ENCODE measurements around the gene FBXW8. TPM values are rescaled to one million over a fixed set of nuclear protein-coding genes. Genes with fewer than 3 reads are reported as not detected.

FBXW8 gene
- total RNA-seq, 1 experiment from 2014 or later = 12.1 TPM

DNA sequence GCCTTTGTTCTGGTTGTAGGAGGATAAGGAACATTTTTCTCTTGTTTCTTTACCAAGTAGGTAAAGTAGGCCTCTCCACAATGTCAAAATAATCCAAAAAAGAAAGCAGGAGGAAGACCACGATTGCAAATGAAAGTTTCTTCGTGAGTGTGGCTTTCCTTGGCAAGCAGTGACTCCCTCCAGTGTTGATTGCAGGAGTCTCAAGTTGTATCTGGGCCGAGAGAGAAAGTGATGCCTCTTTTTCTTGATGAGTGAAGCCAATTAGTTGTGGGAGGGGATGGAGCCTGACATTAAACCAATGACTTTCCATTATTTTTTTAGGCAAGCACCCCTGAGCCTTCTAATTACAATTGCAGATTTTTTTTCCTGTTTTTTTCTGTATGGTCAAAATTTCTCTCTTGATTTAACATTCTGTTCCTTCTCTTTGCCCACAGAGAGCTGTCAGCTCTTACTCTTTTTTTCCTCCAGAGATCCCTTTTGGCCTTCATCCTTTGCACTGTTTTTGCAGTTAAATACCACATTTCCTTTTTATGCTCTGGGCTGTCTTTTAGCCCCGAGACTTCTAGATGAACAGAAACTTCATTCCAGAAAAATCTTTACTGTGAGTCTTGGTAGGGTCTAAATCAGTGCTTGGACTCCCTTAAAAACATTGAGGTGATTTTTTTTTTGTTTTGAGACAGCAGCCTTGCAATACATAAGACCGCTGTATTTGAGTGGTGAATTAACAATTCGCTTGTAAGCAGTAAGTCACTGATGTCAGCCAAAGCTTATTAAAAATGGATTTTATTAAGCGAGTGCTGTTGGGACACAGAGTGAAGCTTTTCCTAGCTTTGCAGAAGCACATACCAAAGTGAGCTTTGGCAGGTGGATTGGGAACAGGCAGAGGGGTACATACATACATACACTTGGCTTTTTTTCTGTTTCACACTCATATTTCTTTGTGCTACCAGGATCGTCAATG lies 15.8 kb downstream of the FBXW8 start:
- DNase-seq (no peak), ATAC-seq (no peak)
- H3K9ac ChIP-seq (ENCODE audit: low read length) = no peak overlapping the region
- no peaks in the 10 kb centered on the region for H3K9me2 ChIP-seq (replicated peaks; ENCODE audit: low read length)
- BruUV-seq (replicated peaks) = no TSS peak
- TF ChIP-seq EZH2 (IDR thresholded peaks at IDR 0.05; ENCODE audit: low read length, unreplicated experiment) = no peak
- no peak for TF ChIP-seq CTCF (conservative IDR thresholded peaks at IDR 0.05; ENCODE audit: low read depth, low read length)
- no peak for TF ChIP-seq EZH2phosphoT487 (IDR thresholded peaks at IDR 0.05; ENCODE audit: borderline replicate concordance, low read length)
- H3K79me2 ChIP-seq (ENCODE audit: low read length) = peaks cover 38% of the 10 kb centered on the region
- no peak overlapping the region for H2AFZ ChIP-seq (ENCODE audit: low read length)
- H3K36me3 ChIP-seq (ENCODE audit: low read depth, low read length) = peaks cover 28% of the 10 kb centered on the region
- H3F3A ChIP-seq (ENCODE audit: low read length, unreplicated experiment) = peaks cover 9% of the 10 kb centered on the region
- CTCF ChIA-PET = no interaction called here
- H3K4me3 ChIP-seq (ENCODE audit: low read length) = no peak overlapping the region
- intact Hi-C loops (cut with micrococcal nuclease) = no loop called here
- no peaks in the 10 kb centered on the region for H4K20me1 ChIP-seq (ENCODE audit: low read length)
- H3K27me3 ChIP-seq (ENCODE audit: low read length) = no peaks in the 10 kb centered on the region
- no peak overlapping the region for H3K27ac ChIP-seq (ENCODE audit: low read length)
- POLR2A ChIA-PET (ENCODE audit: unreplicated experiment) = no interaction called here
- H3K4me1 ChIP-seq (ENCODE audit: insufficient read depth, low read length) = peaks cover 22% of the 10 kb centered on the region
- no peak overlapping the region for H3K4me2 ChIP-seq (ENCODE audit: low read length)
- H3K9me3 ChIP-seq (ENCODE audit: low read length) = 0 out of 2 replicates have a peak, but pooled peaks cover 5% of the 10 kb centered on the region

GRCh38 chr12:116927244-116927940 lies 16.6 kb downstream of the FBXW8 start:
- CTCF ChIA-PET = no interaction called here

More at GRCh38 chr12:116927244-116927940, 16.6 kb downstream of the FBXW8 start:
- H3K27me3 ChIP-seq (ENCODE audit: low read length) = no peaks in the 10 kb centered on the region
- H3K36me3 ChIP-seq (ENCODE audit: low read depth, low read length) = peaks cover 35% of the 10 kb centered on the region
- DNase-seq (no peak), ATAC-seq (no peak)
- no peak overlapping the region for H3K4me3 ChIP-seq (ENCODE audit: low read length)
- TF ChIP-seq CTCF (conservative IDR thresholded peaks at IDR 0.05; ENCODE audit: low read depth, low read length) = no peak
- no peak for TF ChIP-seq EZH2phosphoT487 (IDR thresholded peaks at IDR 0.05; ENCODE audit: borderline replicate concordance, low read length)
- no peak for TF ChIP-seq EZH2 (IDR thresholded peaks at IDR 0.05; ENCODE audit: low read length, unreplicated experiment)
- no peaks in the 10 kb centered on the region for H3K9me2 ChIP-seq (replicated peaks; ENCODE audit: low read length)
- H3K9me3 ChIP-seq (ENCODE audit: low read length) = 0 out of 2 replicates have a peak, but pooled peaks cover 5% of the 10 kb centered on the region
- no TSS peak for BruUV-seq (replicated peaks)
- POLR2A ChIA-PET (ENCODE audit: unreplicated experiment) = no interaction called here
- peaks cover 9% of the 10 kb centered on the region for H3F3A ChIP-seq (ENCODE audit: low read length, unreplicated experiment)
- H3K9ac ChIP-seq (ENCODE audit: low read length) = no peak overlapping the region
- H2AFZ ChIP-seq (ENCODE audit: low read length) = no peak overlapping the region
- no peak overlapping the region for H3K27ac ChIP-seq (ENCODE audit: low read length)
- peaks cover 22% of the 10 kb centered on the region for H3K4me1 ChIP-seq (ENCODE audit: insufficient read depth, low read length)
- no peak overlapping the region for H3K4me2 ChIP-seq (ENCODE audit: low read length)
- no peaks in the 10 kb centered on the region for H4K20me1 ChIP-seq (ENCODE audit: low read length)
- peaks cover 29% of the 10 kb centered on the region for H3K79me2 ChIP-seq (ENCODE audit: low read length)
- intact Hi-C loops (cut with micrococcal nuclease) = no loop called here
